Hematopoietic multipotent progenitor cell treated with erythropoietin and hydrocortisone succinate and interleukin-3 and kit ligand, for 4 days (in vitro differentiated cells): Measurements from ENCODE around the gene FFAR3.

Experiments
- DNase-seq: peaks from one replicate; pipeline ENCODE4 v3.0.0-alpha.2; 2015

Gene FFAR3

DNA sequence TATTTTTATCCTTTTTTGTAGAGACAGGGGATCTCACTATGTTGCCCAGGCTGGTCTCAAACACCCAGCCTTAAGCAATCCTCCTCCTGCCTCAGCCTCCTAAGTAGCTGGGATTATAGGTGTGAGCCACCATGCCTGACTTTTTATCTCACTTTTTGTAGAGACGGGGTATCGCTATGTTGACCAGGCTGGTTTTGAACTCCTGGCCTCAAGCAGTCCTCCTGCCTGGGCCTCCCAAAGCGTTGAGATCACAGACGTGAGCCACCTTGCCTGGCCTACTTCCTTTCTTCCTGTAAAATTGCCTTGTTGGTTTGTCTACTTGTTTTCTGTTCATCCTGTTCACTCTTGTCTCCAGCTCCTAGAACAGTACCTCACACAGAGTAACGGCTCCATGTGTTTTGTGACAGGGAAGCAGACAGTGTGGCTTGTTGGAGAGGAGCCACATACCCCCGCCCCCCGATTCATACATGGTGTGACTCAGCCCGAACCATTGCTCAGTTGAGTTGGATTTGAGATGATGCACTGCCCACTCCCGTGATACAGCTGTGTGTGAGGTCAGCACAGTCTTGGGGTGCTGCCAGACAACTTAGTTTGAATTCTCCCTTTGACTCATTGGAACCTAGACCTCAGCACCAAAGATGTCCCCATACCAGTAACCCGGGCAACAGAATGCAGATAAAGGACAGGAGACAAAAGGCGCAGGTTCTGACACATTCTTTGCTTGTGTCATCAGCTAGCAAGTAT, 46.8 kb downstream of the FFAR3 start:
- no peak for DNase-seq

DNA sequence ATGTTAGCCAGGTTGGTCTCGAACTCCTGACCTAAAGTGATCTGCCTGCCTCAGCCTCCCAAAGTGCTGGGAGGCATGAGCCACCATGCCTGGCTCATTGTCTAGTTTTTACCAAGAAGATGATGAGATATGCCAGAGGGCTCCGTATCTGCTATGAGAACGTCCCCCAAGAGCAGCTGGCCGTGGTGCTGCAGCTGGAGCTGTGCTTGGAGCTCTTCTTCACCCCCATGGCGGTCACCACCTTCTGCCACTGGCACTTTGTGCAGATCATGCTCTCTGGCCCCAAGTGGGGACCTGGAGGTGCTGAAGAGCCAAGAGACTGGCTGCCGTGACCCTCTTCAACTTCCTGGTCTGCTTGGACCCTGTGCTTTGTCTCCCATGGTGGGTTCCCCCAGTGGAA, 49.4 kb downstream of the FFAR3 start:
- DNase-seq, result no peak

DNA sequence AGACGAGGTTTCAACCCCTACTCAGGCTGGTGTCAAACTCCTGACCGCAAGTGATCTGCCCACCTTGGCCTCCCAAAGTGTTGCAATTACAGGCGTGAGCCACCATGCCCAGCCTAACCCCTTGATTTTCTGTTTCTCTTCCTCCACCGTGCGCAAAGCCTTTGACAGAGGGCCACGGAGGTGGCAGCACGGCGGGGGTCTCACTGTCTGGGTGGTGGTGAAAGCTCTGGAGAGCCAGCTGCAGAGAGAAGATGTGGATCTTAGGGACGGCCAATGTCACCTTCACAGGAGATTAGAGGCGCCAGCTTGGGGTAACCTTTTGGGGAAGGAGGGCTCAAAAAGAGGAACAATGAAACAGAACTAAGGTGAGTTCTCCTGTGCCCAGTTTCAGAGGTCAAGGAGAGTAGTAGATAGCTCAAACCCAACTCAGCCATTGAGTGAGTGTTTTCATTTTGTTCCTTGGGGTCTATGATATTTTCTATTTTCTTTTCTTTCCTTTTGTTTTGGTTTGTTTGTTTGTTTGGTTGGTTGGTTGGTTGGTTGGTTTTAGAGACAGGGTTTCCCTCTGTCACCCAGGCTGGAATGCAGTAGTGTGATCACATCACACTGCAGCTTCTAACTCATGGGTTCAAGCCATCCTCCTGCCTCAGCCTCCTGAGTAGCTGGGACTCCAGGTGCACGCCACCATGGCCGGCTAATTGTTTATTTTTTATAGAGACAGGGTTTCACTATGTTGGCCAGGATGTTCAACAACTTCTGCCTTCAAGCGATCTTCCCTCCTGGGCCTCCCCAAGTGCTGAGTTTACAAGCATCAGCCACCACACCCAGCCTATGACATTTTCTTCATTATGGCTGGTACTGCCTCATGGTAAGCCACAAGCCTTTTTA, 50.3 kb downstream of the FFAR3 start:
- no peak for DNase-seq

DNA sequence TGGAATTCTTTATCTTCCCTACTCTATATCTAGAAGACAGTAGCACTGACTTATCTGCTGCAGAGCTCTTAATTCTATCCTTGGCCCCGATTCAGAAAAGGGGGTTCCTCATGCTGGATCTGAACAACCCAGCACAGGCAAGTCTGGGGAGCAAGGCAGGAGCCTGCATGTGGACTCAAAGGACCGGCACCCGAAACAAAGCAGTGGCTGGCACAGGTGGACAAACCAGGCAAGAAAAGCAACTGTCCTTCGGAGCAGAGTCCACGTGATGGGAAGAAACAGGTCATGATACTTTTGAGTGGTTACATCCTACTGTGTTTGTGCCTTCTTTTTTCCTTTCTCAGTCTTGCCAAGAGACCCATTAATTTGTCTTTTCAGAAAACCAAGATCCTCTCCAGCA, 50.9 kb downstream of the FFAR3 start:
- DNase-seq, result no peak
